ENCODE data around the gene PCSK1N.

GRCh38 chrX:48786825-48787504 is 48.4 kb downstream of the PCSK1N start:
- TF ChIP-seq CTCF (IDR thresholded peaks at IDR 0.05 in 2 of 3, conservative IDR thresholded peaks at IDR 0.05 in 1 of 3; ENCODE audit: borderline replicate concordance in 1 of 3, insufficient read depth in 1 of 3, low read depth in 2 of 3, low read length in 2 of 3) (no peak), POLR2AphosphoS5 (IDR thresholded peaks at IDR 0.05; ENCODE audit: low read depth, low read length) (no peak), EGR1 (IDR thresholded peaks at IDR 0.05; ENCODE audit: low read depth) (no peak), EZH2 (IDR thresholded peaks at IDR 0.05) (no peak), SP1 (IDR thresholded peaks at IDR 0.05; ENCODE audit: low read depth) (no peak), EZH2phosphoT487 (IDR thresholded peaks at IDR 0.05; ENCODE audit: borderline replicate concordance) (no peak), TCF7L2 (IDR thresholded peaks at IDR 0.05; ENCODE audit: borderline replicate concordance, extremely low read depth, insufficient read depth, insufficient read length) (no peak), POLR2A (IDR thresholded peaks at IDR 0.05; ENCODE audit: borderline replicate concordance, extremely low read depth, insufficient read depth, insufficient read length) (no peak), ATF3 (IDR thresholded peaks at IDR 0.05) (no peak), REST (IDR thresholded peaks at IDR 0.05; ENCODE audit: low read depth) (no peak), CBX3 (IDR thresholded peaks at IDR 0.05; ENCODE audit: low read depth) (no peak), RAD21 (IDR thresholded peaks at IDR 0.05; ENCODE audit: low read depth) (no peak), JUND (IDR thresholded peaks at IDR 0.05) (no peak)

All from HCT116 (cell line).